ENCODE measurements around the gene HDHD2.

DNA sequence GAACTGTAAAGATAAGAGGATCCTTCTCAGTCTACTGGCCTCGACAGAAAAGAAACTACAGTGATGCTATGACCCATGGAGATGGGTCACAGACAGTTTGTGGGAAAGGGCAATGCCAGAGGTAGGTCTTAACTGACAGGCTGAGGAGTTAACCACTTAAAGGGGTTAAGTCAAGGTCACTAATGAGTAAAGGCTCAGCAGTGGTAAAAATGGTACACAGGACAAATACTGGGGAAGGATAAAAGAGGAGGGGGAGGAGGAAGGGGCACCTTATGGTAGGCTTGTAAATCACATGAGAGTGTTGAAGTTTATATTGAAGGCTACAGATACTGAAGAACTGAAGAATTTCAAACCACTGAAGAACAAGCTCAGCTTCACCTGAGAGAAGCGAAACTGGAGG lies 16.0 kb upstream of the HDHD2 start:
- TF ChIP-seq POLR2A (IDR thresholded peaks at IDR 0.05; ENCODE audit: low read depth, low read length) (no peak), POU2F2 (IDR thresholded peaks at IDR 0.05; ENCODE audit: low read depth, low read length) (no peak), POLR2AphosphoS5 (IDR thresholded peaks at IDR 0.05; ENCODE audit: low read depth, low read length) (no peak), TAF1 (IDR thresholded peaks at IDR 0.05; ENCODE audit: low read depth, low read length) (no peak), PAX5 (IDR thresholded peaks at IDR 0.05; ENCODE audit: insufficient read depth, low read length, severe bottlenecking) (no peak)
